Measurements from ENCODE around the gene NAA40. TPM values are rescaled to one million over a fixed set of nuclear protein-coding genes. Genes with fewer than 3 reads are reported as not detected.

The NAA40 gene
- total RNA-seq, 1 experiment from 2014 or later = 44.4 TPM

DNA sequence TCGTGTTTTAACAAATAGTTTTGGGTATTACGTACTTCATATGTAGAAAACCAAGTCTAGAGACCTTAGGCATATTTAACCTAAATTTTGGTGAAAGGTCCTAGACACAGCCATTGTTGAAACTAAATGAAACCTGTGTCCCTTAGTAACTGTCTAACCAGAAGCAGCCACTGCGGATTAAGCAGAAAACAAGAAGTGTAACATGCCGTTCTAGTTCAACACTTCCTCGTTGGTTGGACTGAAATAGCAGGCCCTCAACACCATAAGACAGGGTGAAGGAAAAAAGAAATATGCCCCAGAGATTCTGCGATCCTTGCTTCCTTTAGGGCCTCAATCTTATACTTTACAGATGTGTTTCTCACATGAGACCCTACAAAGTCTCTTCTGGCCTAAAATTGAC lies 2.0 kb downstream of the NAA40 start:
- no peak overlapping the region for H4K91ac ChIP-seq (ENCODE audit: insufficient read length, low read depth, low read length)
- WGBS (ENCODE audit: extremely low coverage, insufficient read length, low lambda C conversion rate) = no CpG with 5 or more reads among the region's 6 CpGs
- Mint-ChIP-seq H3K36me3 (ENCODE audit: insufficient read depth in 1 of 3, low read depth in 3 of 3) (peaks cover 0 to 9% (median 5%) of the 10 kb centered on the region in 3 experiments; a peak in 5 of 7 replicates), H3K4me1 (peaks cover 15 to 22% of the 10 kb centered on the region in 2 experiments), H3K27me3 (ENCODE audit: low read depth) (no peaks in the 10 kb centered on the region; the same call in 1 of the 2 replicates), H3K27ac (peak overlapping the region in 1 of 3 experiments; percentile 18; a peak in 1 of 7 replicates), H3K4me3 (peak overlapping the region; percentile 47 to 85; a peak in 3 of 5 replicates), H3K9me3 (no peaks in the 10 kb centered on the region; a peak in 1 of 5 replicates)
- H4K8ac ChIP-seq (replicated peaks; ENCODE audit: insufficient read length, low read depth, low read length) = no peak overlapping the region
- H3K56ac ChIP-seq (ENCODE audit: insufficient read length, low read depth, low read length) = no peak overlapping the region
- no peak for TF ChIP-seq CTCF (conservative IDR thresholded peaks at IDR 0.05)
- H3K18ac ChIP-seq (ENCODE audit: insufficient read length, low read depth, low read length) = no peak overlapping the region
- peaks cover 7% of the 10 kb centered on the region; the same call in 1 of the 2 replicates for H3K79me2 ChIP-seq (ENCODE audit: insufficient read depth, low read length)
- no peak overlapping the region for H3K14ac ChIP-seq (ENCODE audit: insufficient read depth, low read length)
- H2BK15ac ChIP-seq (ENCODE audit: low read depth, low read length) = no peak overlapping the region
- peaks cover 9% of the 10 kb centered on the region for H3K79me1 ChIP-seq (ENCODE audit: insufficient read depth, low read depth, low read length, poor library complexity, severe bottlenecking)
- H2AK5ac ChIP-seq (ENCODE audit: insufficient read length, low read length) = no peak overlapping the region
- H3K9me3 ChIP-seq (ENCODE audit: control insufficient read depth, low read depth, low read length) = no peaks in the 10 kb centered on the region
- no peaks in the 10 kb centered on the region for H3K4me1 ChIP-seq (ENCODE audit: insufficient read depth, low read length)
- no peak overlapping the region for H3K4me2 ChIP-seq (ENCODE audit: insufficient read depth, insufficient read length, low read length)
- H3K4ac ChIP-seq (ENCODE audit: low read depth, low read length) = no peak overlapping the region
- no peak overlapping the region for H2AFZ ChIP-seq (ENCODE audit: low read length)
- H4K5ac ChIP-seq (ENCODE audit: insufficient read length, low read depth, low read length) = no peak overlapping the region
- no peaks in the 10 kb centered on the region for H4K20me1 ChIP-seq (ENCODE audit: control insufficient read depth, insufficient read depth, insufficient read length)
- no peak overlapping the region for H2BK20ac ChIP-seq (ENCODE audit: low read depth, low read length, poor library complexity, severe bottlenecking)
- H3K9ac ChIP-seq (ENCODE audit: extremely low read depth, insufficient read length, low read length) = no peak overlapping the region
- H3K27ac ChIP-seq (ENCODE audit: insufficient read length, low read depth, low read length) = no peak overlapping the region
- H2BK120ac ChIP-seq (ENCODE audit: low read depth, low read length, poor library complexity, severe bottlenecking) = no peak overlapping the region
- H2BK12ac ChIP-seq (ENCODE audit: insufficient read length, low read depth, low read length) = no peak overlapping the region
- no peak overlapping the region for H3T11ph ChIP-seq (ENCODE audit: low read length)
- H3K23me2 ChIP-seq (ENCODE audit: insufficient read length, low read depth, low read length, poor library complexity, severe bottlenecking) = peaks cover 11% of the 10 kb centered on the region
- no peak overlapping the region for H3K23ac ChIP-seq (ENCODE audit: insufficient read length, low read depth, low read length)
- no peak for DNase-seq
- H2BK5ac ChIP-seq (ENCODE audit: insufficient read length, low read length) = no peak overlapping the region
- H3K27me3 ChIP-seq (ENCODE audit: insufficient read depth, low read length) = no peaks in the 10 kb centered on the region

Measured in H9 (cell line).